GM23248 (cell line): ENCODE measurements around the gene BCL2.

Source experiments
- EZH2 ChIP-seq: fragments of 200-600 bp; sonication (generic); IDR thresholded peaks from 2 replicates; pipeline ENCODE4 v1.6.1; 2018; ENCODE audit warnings: antibody characterized with exemption, mild to moderate bottlenecking; ENCODE audit not compliant: insufficient read depth, poor library complexity, severe bottlenecking
- EZH2phosphoT487 ChIP-seq: fragments of 200-600 bp; sonication (generic); IDR thresholded peaks from 2 replicates; pipeline ENCODE4 v1.6.1; 2018; ENCODE audit warnings: antibody characterized with exemption, moderate library complexity, mild to moderate bottlenecking, low read depth; ENCODE audit not compliant: insufficient read depth

GRCh38 chr18:63126134-63127069, 193.2 kb downstream of the BCL2 start:
- TF ChIP-seq EZH2: no peak
- TF ChIP-seq EZH2phosphoT487: no peak
